Stimulated activated CD4-positive, alpha-beta T cell treated with anti-CD3 and anti-CD28 coated beads, Interleukin-12 subunit alpha, Interleukin-12 subunit beta, amount 100 ng/mL, for 24 hours (primary cell): Measurements from ENCODE around the gene CTNNA2.
"Not testable (repeated sequence)": the region's sequence is repeated elsewhere in the genome, so short reads cannot be mapped to it uniquely, and the experiment has no call there.

ENCODE experiments used
- DNase-seq, 2 experiments: peaks; one replicate each; pipeline ENCODE4 v3.0.0-alpha.2; 2020; ENCODE audit warnings: low read depth in 2 of 2

CTNNA2 gene

GRCh38 chr2:80028051-80028450 is 515.2 kb downstream of the CTNNA2 start:
- no peak for DNase-seq

- no peak for DNase-seq
Observed at GRCh38 chr2:80028584-80028983, 515.7 kb downstream of the CTNNA2 start.

GRCh38 chr2:80030135-80030534 is 517.3 kb downstream of the CTNNA2 start:
- DNase-seq, result no peak

- DNase-seq, result not testable (repeated sequence)
Observed at GRCh38 chr2:80032684-80033083, 519.8 kb downstream of the CTNNA2 start.

GRCh38 chr2:80035749-80036285 is 523.0 kb downstream of the CTNNA2 start:
- DNase-seq, result no peak

GRCh38 chr2:80037310-80037709 is 524.5 kb downstream of the CTNNA2 start:
- no peak for DNase-seq

- no peak for DNase-seq
Observed at GRCh38 chr2:80040226-80040625, 527.4 kb downstream of the CTNNA2 start.

GRCh38 chr2:80042635-80043034 is 529.8 kb downstream of the CTNNA2 start:
- no peak for DNase-seq

GRCh38 chr2:80048296-80048695 is 535.4 kb downstream of the CTNNA2 start:
- DNase-seq, result no peak

- no peak for DNase-seq
Observed at GRCh38 chr2:80050246-80050645, 537.4 kb downstream of the CTNNA2 start.

- no peak for DNase-seq
Observed at GRCh38 chr2:80053522-80054345, 540.9 kb downstream of the CTNNA2 start.

- DNase-seq, result no peak
Observed at GRCh38 chr2:80054346-80054675, 541.5 kb downstream of the CTNNA2 start.

- DNase-seq, result no peak
Observed at GRCh38 chr2:80057956-80058355, 545.1 kb downstream of the CTNNA2 start.

GRCh38 chr2:80058562-80058961 is 545.7 kb downstream of the CTNNA2 start:
- no peak for DNase-seq

- no peak for DNase-seq
Observed at GRCh38 chr2:80059447-80059846, 546.6 kb downstream of the CTNNA2 start.

GRCh38 chr2:80061881-80062280 is 549.0 kb downstream of the CTNNA2 start:
- no peak for DNase-seq

- DNase-seq, result no peak
Observed at GRCh38 chr2:80062298-80062697, 549.4 kb downstream of the CTNNA2 start.

GRCh38 chr2:80068038-80068731 is 555.3 kb downstream of the CTNNA2 start:
- no peak for DNase-seq

- DNase-seq, result no peak
Observed at GRCh38 chr2:80070587-80070986, 557.7 kb downstream of the CTNNA2 start.

GRCh38 chr2:80071941-80072340 is 559.1 kb downstream of the CTNNA2 start:
- no peak for DNase-seq

GRCh38 chr2:80073134-80073561 is 560.3 kb downstream of the CTNNA2 start:
- no peak for DNase-seq

GRCh38 chr2:80074321-80075070 is 561.6 kb downstream of the CTNNA2 start:
- DNase-seq, result no peak
